ENCODE results near the gene COX5A.

- no peak for TF ChIP-seq SUZ12 (IDR thresholded peaks at IDR 0.05; ENCODE audit: extremely low read depth, insufficient read depth, insufficient read length)
- TF ChIP-seq ZNF274 (IDR thresholded peaks at IDR 0.05; ENCODE audit: low read depth, low read length), result no peak
- TF ChIP-seq YY1 (IDR thresholded peaks at IDR 0.05; ENCODE audit: insufficient read depth, insufficient read length), result no peak
These were observed 18.1 kb upstream of the COX5A start for GRCh38 chr15:74955796-74956647.
